NCI-H1417 (cell line): ENCODE measurements around the gene FUNDC2.

Experiments
- DNase-seq, 3 experiments: peaks; one replicate each; lab custom pipeline; 2025; lab: John Stamatoyannopoulos, UW

FUNDC2 gene

DNA sequence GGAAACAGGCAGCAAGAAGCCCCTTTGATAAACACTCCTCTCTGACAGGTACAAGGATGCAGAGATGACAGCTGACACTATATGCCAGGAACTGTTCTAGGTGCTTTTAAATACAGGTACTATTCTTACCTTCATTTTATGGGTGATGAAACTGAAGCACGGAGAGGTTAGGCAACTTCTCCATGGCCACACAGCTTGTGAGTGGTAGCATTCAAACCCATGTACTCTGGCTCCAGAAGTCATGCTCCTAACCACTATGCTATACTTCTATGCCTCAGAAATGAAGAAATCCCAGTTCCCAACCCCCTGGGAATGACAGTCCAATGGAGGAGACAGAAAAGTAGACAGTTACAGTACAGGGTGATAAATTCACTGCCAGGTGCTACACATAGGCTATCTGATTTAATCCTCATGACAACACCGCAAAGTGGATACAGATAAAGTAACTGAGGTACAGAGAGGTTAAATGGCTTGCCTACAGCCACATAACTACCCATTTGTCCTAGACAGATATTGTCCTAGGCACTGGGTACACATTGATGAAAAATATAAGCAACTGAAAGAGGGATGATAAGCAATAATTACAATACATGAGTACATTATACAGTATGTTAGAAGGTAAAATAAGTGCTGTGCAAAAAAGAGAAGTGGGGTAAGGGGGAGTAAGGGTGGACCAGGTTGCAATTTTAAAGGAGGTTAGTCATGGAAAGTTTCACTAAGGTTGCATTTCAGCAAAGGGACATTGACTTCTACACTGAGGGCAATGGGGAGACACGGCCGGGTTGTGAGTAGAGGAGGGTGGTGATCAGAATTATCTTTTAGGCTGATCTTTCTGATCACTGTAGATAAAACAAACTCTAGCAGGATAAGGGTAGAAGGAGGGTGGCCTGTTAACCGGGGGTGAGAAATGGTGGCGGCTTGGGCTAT lies 2.5 kb upstream of the FUNDC2 start:
- no peak for DNase-seq

DNA sequence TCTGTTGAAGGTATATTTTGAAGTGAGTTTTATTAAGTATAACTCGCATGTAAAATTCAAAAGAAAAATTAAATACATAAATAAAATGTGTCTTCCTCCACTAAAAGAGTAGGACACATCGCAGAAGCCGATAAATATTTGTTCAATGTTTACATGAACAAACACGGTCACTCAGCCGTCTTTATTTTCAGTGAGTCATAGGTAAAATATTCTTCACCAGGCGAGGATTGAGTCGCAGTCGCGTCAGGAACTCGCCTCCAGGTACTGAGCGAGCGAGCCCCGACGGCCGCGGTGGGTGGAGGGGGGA lies 271 bp upstream of the FUNDC2 start:
- no peak for DNase-seq

DNA sequence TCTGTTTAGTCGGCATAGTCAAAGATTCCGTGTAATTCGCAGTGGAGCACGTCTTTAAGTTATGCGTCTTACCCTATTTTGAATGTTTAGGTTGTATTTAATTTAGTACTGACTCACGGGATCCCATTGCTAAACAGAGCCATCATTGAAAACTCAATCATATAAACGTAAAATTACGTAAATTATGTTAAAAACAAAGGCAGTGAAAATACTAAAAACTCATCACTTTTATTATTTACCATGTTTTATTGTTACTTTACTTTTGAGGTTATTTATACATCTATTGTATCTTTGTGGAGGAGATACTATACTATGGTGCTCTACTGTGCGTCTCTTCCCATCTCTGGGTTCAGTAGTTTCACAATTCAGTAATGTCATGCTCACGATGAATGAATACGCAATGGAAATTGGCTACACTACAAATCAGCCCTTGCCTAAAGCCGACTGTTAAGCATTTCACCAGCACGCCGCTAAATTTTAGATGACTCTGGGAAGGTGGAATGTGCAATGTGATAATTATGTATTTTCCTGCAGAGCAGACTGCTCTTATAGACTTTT lies 944 bp downstream of the FUNDC2 start:
- peak; percentile 20 to 64 (median 54) for DNase-seq

DNA sequence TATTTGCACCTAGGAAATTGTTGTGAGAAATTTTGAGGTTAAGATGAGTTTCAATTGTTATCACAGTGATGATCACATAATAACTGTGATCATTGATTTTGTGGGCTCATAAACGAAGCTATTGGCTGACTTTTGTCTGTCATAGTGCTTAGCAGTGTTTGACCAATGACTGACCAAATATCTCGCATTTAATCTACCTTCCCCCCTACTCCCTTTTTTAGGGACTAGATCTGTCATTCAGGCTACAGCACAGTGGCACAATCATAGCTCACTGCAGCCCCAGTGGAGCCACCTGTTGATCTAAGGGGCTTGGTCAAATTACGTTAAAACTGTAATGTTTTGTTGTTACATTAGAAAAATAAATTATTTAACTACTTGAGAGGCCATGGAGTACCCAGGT lies 1.5 kb downstream of the FUNDC2 start:
- DNase-seq = peak in 2 of 3 experiments; percentile 15 to 59

DNA sequence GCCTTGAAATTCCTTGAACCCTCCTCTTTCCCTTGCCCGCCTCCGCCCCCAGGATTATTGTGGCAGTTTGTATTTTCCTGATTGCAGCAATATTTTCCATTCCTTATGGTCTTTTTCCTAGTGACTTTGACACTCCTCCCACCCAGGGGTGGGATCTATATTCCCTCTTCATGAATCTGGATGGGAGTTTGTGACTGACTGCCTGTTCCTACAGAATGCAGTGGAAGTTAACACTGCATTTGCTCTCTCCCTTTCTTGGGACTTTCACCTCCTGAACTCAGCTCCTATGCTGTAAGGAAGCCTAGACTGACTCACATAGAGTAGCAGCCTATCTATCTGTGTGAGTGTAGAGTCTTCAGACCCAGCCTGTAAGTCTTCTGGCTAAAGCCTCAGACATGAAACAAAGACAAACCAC lies 2.2 kb downstream of the FUNDC2 start:
- DNase-seq = no peak

DNA sequence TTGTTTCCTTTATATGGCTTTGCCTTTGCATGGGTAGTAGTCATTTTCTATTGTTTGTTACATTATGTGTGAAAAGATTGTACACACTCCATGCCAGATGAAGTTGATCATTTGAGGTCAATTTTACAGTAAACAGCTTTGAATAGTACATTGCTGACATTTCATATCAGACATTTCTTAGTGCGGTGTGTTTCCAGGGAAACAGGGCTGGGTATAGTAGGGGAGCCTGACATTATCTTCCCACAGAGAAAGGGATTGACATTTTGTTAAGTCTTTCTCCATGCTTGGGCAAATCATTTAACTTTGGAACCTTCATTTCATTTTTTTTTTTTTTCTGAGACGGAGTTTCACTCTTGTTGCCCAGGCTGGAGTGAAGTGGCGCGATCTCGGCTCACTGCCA lies 5.0 kb downstream of the FUNDC2 start:
- no peak for DNase-seq

DNA sequence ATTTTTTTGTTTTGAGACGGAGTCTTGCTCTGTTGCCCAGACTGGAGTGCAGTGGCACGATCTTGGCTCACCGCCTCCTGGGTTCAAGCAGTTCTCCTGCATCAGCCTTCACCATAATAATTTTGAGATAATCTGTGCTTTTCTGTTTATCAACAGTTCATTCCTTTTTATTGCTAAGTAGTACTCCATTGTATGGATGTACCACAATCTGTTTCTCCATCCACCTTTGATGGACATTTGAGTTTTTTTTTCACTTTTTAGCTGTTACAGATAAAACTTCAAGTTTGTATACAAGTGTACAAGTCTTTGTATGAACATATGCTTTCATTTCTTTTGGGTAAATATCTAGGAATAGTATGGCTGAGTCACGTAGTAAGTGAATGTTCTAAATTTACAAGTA lies 9.0 kb downstream of the FUNDC2 start:
- DNase-seq = no peak

DNA sequence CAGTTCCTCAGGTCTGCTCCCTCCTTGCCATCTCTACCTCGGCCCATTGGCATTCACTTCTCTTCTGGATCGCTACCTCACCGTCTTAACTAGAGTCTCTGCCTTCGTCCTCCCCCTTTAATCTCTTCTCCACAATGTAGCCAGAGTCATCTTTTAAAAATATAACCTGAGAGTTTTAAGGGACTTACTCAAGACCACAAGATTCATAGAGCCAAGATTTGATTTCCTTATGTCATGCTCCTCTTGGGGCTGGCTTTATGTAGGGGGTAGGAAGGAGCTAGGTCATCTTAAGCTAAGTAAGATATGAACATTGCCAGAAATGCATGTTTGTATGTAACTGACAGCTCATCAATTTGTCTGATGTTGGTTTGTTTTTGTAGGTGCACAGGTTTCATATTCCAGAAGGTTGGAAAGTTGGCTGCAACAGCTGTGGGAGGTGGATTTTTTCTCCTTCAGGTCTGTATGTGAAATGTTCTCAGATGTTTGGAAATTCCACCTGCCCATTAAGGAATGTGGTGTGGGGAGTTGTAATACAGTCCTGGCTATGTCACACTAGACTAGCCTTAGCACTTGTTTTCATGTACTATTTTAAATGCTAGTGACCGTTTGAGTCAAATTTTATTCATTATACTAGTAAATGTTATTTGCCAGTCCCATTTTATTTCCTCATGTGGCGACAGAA lies 19.6 kb downstream of the FUNDC2 start:
- DNase-seq = no peak

DNA sequence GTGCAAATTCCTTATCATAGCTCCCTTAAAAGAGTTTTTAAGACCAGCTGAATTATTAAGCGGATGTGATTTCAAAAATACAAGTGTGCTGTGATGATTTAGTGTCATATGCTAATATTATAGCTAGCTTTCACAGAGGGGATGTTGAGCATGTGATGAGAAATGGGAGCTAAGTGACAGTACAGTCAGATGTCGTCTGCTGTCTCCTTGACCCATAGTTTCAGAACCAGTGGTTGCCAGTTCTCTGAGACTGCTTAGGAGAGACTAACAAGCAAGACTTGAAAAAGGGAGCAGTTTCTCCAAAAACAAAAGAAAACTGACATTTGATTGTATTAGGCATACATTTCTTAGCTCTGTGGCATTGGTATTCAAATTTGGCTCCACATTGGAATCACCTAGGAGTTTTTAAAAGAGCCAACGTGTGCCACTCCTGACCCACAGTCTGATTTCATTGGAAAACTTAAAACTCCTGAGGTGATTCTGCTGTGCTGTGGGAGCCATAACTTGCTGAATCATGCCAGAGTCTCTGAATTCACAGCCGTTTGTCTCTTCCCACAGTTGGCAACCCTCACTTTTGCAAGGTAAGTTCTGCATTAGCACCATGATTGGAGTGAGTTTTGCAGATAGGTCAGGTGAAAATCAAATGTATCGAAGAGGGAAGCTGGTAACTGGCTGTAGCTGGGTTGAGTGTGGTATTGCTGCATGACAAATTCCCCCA lies 20.3 kb downstream of the FUNDC2 start:
- DNase-seq = no peak

DNA sequence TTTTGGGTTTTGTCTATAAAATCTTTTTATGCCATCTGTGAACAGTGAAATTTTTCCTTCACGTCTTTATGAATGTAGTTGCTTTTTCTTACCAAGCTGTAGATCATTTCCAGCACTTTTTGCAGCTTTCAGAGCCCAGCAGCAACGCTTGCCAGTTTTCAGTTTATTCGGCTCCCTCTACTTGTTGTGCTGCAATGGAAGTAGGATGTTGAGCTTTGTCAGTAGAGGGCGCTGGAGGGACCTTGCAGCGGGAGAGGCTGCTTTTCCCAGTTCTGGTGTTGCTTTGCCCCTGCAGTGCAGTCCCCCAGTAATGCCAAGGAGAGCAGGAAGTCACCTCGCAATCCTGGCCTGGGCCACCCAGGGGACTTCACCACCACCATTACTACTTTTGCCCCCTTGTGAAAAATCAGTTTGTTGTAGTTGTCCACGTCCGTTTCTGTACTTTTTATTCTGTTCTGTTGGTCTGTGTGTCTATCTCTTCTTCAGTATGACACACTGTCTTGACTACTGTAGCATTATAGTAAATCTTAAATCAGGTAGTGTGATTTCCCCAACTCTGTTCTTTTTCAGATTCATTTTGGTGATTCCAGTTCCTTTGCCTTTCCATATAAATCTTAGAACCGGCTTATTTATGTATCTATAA lies 22.5 kb downstream of the FUNDC2 start:
- peak in 2 of 3 experiments; percentile 32 to 39 for DNase-seq

DNA sequence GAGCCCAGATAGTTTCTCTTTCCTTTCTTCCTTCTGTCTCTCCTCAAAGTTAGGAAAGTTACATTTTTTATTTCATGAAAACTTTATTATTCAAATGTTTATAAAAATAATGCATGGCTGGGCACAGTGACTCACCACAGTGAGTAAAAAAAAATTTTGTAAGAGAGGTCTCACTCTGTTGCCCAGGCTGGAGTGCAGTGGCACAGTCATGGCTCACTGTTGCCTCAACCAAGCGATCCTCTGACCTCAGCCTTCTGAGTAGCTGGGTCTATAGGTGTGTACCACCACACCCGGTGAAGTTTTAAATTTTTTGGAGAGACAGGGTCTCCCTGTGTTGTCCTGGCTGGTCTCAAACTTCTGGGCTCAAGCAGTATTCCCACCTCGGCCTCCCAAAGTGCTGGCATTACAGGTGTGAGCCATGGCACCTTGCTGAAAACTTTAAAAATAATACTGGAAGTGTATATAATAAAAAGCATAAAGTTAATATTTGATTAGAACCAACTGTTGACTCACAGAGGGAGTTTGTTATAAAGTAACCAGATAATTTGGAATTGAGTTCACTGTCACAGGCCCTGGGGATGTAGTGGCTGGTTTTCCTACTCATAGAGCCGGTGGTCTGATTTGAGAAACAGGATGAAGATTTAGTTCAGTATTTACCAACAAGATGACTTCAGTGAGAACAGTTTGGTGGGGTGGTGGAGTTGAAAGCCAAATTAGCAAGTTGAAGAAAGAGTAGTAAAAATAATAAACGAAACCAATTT lies 26.3 kb downstream of the FUNDC2 start:
- DNase-seq = no peak

DNA sequence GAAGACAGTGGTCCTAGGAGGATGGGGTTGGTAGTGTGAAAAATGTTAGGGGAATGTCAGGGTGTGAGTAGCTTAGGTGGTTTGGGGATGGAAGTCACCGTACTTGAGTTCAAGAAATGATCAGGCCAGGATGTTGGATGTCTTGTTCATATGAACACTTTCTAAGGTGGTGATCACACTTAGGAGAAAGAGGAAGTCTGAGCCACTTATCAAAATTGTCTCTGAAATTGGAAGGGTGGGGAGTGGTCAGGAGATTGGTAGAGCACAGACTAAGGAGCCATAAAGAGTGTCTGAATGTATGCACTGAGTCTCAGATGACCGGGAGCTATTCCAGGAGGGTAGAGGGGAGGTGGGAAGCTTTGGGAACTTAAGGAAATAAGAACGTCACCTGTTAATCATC lies 27.0 kb downstream of the FUNDC2 start:
- DNase-seq = no peak

DNA sequence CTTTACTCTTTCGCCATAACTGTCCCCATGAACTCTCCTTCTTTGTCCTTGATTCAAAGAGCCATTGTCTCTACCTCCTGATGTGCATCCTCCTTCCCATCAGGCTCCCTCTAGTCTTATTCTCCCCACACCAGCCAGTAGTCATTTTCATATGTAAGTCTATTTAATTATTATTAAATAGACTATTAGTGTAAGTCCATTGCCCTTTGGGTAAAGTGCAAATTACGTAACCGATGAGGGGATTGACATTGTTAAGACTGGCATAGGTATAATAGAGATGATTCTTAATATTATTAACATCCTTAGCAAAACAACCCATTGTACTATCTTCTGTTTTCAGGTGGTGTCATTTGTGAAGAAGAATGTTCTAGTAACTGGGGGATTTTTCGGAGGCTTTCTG lies 27.6 kb downstream of the FUNDC2 start:
- no peak for DNase-seq

DNA sequence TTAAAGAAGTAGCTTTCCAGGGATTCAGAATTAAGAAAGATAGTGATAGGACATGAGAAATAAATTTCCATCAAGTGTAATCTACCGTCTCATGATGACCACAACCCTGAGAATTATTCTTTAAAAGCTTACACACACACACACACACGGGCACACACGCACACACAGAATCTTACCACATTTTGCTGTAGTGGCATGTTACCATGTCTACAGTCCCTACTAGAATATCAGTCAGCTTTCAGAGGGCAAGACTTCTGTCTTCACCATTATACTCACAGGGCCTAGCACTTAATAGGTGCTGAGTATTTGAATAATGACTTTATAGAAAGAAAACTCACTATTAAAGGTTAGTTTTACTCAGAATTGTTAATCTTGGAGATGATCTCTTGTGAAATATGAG lies 28.9 kb downstream of the FUNDC2 start:
- no peak for DNase-seq

DNA sequence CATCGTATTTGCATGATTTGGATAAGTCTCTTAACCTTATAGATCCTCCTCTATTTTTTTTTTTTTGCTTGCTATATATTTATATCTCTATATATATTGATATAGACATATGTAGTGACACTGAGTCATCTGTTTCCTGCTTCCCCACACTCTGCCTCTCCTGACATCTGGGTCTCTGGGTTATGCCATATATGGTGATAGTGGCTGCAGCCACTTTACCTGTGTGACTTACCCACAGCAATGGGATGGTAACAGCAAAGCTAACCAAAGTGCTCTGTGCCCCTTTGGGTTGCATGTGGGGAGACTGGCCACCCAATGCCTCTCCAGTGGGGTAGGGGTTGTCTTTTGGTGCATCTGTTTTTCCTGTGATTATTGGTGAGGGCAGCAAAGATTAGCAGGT lies 29.8 kb downstream of the FUNDC2 start:
- no peak for DNase-seq

DNA sequence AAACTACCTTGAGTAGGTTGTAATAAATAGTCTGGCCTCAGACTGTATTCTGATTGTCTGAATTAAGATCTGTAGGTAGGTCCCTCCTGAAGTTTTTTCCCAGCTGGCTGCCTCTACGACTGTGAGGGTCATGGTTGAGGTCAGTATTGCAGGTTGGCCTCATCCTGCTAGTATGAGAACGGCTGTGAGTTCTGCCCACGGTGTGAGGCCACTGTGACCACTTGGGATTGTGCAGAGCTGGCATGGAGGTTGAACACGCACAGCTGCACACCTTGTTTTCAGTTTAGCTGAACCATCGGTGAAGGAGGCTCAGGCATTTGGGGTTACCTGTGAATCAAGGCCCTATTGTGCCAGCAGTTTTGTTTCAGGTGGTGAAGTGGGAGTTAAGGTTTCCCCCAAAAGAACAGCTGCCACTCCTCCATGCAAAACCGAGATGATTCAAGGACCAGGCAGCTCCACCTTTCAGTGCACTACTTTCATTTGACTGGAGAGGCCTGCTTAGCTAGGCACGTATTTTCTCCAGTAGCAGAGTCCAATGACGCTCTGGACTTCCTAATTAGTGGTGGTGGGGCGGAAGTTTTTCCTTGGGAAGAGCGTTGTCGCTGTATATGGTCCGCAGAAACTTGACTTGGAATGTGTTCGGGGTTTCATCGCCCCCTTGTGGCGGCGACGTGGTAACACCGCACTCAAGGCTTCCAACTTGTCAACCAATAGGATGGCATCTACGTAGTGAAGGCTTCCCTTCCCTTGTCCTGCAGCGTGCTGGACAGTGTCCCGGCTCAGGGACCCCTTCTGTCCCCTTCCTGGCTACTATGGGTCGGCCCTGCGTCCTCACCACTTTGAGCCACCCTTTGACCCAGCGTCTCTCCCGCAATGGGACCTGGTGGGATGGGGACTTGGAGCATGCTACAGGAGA lies 30.5 kb downstream of the FUNDC2 start:
- DNase-seq = peak; percentile 15 to 74 (median 39)

DNA sequence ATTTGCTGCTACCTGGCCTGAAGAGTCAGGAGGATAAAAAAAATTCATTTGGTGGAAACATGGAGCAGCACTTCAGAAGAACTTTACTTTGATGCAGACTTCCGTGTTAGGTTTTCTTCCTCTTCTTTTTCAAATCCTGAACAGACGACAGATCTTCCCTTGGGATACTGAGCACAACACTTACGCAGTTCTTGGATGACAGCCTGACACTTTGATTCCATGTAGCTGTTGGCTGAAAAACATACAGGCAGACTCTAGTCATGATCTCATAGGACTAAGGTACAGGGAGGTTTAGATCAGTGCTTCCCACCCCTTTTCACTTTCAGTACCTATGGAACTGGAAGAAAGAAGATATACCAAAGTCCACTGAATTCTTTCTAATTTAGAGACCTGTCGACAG lies 35.1 kb downstream of the FUNDC2 start:
- no peak for DNase-seq

DNA sequence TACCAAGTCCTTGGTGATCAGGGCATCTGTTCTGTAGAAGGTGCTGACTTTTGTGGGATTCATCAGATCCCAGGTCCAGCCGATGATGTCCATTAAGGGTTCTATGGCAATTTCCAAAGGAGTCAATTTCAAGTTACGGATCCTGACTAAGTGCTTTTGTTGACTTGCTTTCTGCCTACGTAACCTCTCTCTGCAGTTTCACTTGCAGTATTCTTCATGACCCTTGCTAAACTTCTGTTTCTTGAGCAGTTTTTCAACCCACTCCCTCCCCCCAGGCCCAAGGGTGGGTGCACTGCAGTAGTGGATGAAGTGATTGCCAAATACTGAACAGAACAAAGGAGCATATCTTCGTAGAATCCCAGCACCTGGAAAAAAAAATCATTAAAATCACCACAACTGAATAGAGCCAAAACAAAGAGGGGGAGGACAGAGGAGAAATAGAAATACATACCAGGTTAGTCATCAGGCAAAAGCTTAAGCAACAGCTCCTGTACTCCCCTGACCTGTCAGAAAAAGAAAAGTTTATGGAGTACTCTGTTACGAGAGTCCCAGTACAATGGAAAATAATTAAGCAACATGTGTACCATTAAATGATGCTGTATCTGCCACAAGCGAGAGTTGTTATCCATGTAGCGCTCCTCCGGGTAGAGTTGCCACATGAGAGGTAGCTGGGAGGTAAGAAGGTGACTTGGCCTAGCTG lies 38.5 kb downstream of the FUNDC2 start:
- peak in 1 of 3 experiments; percentile 26 for DNase-seq

DNA sequence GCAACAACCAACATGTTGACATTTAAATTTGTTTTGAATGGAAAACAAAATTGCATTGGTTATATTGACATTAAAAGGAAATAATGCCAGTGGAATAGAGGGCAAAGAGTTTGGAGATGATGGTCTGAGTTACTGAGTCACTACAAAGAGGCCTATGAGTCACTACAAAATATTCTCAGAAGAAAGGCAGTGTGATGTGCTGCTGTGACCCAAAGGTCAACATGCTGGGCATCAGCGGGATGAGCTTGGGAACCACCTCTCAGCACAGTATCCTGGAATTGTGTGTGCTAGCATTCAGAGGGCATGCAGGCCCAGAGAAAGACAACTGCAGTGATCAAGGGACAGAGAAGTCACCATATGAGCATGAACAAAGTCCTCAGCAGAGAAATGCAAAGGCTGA lies 41.5 kb downstream of the FUNDC2 start:
- DNase-seq = no peak

DNA sequence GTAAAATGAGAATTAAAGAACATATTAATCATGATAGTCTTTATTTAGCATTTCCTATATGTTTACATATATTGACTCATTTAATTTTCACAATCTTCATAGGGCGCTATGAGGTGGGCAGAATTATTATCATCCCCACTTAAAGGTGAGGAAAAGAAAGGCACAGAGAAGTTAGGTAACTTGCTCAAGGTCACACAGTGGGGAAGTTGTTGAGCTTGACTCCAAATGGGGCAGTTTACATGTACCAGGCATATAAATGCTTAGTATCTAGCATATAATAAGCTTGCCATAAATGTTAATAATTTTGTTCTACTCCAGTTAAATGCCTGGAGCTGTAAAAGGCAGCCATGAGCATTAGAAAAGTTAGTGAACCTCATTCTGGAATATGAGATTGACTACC lies 42.8 kb downstream of the FUNDC2 start:
- DNase-seq = no peak
